ENCODE data around the gene PLCXD3.

- TF ChIP-seq CTCF (conservative IDR thresholded peaks at IDR 0.05; ENCODE audit: low read depth, low read length): no peak
- TF ChIP-seq POLR2A (IDR thresholded peaks at IDR 0.05; ENCODE audit: low read depth, low read length): no peak
- no peak for TF ChIP-seq CEBPB (IDR thresholded peaks at IDR 0.05; ENCODE audit: low read depth, low read length)
- TF ChIP-seq USF2 (IDR thresholded peaks at IDR 0.05; ENCODE audit: low read depth, low read length): no peak
- no peak for TF ChIP-seq MXI1 (IDR thresholded peaks at IDR 0.05; ENCODE audit: borderline replicate concordance, low read depth, low read length)
- no peak for TF ChIP-seq MAFK (IDR thresholded peaks at IDR 0.05; ENCODE audit: low read depth, low read length)
- no peak for TF ChIP-seq SMC3 (IDR thresholded peaks at IDR 0.05; ENCODE audit: low read depth, low read length)
Observed at GRCh38 chr5:41368158-41368557, 142.2 kb downstream of the PLCXD3 start.

Data from IMR-90 (cell line).